DMS53 treated with DMSO at 0.1 percent for 48 hours (cell line): ENCODE measurements around the gene HMGXB4.

Experiments used
- DNase-seq: peaks from one replicate; lab custom pipeline; 2025; ENCODE audit not compliant: unreplicated experiment; lab: John Stamatoyannopoulos, UW

The HMGXB4 gene

DNA sequence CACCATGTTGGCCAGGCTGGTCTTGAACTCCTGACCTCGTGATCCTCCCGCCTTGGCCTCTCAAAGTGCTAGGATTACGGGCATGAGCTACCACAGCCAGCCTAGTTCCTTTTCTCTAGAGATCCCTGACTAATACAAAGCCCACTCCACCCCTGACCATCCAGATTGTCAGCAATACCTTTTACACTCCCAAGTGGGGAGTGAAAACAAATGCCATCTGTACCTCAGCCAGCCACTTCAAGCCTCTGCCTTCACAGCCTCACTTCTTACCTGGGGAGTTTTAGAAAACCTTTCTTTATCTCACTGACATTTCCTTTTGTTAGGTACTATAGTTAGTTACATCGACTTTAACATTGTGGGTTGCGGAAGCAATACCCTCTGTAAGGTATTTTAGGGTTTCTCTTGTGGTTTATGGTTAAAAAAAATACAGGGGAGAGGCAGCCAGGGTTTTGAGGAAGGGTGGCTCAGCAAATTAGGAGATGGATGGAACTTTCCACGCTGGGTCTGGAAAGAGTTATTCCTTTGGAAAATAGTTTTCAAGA lies 51.3 kb downstream of the HMGXB4 start:
- no peak for DNase-seq

DNA sequence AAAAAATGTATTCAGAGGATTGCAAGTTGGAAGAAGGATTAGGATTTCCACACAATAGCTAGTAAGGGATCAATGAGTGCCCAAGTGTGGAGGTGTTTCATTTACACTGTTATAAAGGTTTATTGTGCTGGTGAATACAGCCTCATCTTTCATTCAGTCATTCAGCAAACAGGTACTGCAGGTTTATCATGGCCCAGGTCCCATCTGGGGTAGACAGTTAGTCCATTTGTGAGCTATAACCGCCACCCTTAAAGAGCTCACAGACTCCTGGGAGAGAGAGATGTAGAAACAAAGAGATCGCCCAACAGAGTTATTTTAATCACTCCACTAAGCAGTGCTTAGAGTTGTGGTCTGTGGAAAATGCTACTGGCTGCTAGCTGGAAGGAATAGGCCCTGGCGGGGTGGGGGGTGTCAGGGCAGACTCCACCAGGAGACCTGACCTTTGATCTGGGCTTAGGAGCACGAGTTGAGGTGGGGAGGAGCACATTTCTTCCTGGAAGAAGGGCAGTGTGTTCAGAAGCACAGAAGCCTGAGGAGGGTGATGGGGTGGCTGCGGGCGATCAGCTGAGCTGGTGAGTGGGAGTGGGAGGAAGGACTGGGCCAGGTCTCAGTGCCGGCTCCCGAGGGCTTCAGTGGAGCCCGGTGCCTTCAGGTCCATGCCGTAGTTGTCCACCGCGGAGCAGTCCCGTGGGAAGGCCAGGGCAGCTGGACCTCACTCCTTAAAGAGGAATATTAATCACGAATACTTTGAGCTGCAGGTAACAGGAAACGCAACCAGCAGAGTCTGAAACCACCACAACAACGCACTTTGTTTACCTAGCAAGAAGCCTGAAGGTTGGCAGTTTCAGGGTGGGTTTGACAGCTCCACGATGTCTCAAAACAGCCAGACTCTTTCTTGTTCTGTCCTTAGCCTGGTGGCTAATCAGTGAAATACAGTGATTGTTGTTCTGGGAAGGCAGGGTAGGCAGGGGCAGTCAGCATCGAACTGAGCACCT lies 53.6 kb downstream of the HMGXB4 start:
- no peak for DNase-seq

DNA sequence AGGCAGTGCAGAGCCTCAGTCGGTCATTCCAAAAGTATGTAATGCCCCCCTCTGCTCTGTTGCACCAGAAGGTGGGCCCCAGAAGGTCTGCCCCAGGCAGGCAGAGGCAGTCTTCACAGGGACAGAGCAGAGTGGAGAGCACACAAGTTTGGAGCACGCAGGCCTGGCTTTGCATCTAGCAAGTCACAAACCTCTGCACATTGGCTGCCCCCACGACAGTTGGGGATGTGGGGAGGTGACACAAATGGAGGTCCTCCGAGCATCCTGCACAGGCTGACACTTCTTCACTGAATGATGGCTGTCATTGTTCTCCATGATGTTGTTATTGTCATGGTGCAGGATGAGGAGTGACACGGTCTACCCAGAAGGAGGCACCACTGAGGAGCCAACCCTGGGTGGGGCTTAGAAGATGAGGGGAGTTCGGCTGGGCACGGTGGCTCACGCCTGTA lies 54.3 kb downstream of the HMGXB4 start:
- no peak for DNase-seq

- peak; percentile 58 for DNase-seq
Observed at GRCh38 chr22:35312198-35313059, 55.1 kb downstream of the HMGXB4 start.

DNA sequence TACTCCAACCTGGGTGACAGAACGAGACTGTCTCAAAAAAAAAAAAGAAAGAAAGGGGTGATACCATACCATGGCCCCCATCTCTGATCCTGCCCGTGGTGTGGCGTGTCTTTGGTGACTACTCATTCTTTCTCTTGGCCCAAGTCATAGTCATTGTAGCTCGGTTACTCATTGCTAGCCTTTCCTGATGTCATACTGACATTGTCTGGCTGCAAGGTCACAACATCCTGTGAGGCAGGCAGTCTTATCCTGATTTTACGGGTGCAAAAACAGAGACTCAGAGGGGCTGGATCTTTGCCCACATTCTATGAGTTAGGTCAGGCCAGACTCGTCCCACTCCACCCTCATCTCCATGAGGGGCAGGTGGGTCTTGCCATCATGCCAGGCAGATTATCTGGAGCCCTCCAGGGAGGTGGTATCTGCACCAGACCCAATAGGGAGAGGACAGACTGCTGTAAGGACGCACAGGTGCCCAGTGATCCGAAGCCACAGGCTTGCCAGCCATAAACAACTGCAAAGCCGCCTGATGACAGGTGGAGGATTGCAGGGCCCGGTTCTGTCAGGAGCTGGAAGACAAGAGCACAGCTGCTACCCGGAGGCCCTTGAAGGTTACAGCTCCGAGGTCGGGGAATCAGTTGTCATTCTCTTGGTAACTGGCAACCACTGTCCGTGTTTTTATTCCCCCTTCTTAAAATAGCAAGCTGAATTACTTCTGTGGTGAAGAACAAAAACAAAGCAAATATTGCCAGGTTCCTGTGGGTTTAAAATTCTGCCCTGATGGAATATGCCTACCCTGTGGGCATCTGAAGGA lies 56.2 kb downstream of the HMGXB4 start:
- DNase-seq = peak; percentile 23

- DNase-seq = no peak
Observed at GRCh38 chr22:35314161-35314942, 57.1 kb downstream of the HMGXB4 start.

DNA sequence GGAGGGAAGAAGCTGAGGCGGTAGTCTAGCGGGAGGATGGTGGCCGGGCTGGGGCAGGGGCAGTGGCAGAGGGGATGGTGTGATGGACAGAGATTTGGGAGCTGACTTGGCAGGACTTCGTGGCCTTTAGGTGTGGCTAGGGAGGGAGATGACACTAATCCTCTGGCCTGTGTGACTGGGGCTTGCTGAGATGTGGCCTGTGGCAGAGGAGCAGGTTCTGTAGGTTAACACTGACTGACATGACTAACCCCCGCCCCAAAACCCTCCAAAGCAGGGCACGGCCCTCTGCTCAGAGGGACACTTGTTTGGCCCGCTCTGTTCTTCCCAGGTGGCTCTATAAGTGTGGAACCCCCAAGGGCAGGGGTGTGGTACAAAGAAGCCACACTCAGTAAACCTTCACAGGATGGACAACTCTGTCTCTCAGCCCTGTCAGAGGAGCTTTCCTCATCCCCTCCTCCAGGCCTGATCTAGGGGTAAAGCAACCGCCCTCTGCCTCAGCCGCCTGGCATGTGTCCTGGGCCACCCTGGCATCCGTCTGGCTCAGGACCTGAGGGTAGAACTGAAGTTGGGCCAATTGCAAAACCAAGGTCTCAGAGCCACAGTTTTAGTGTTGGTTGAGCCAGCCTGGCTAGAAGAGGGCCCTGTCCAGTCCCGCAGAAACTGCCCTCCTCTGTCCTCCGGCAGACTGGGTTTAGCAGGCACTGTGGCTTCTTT lies 58.0 kb downstream of the HMGXB4 start:
- DNase-seq = no peak

DNA sequence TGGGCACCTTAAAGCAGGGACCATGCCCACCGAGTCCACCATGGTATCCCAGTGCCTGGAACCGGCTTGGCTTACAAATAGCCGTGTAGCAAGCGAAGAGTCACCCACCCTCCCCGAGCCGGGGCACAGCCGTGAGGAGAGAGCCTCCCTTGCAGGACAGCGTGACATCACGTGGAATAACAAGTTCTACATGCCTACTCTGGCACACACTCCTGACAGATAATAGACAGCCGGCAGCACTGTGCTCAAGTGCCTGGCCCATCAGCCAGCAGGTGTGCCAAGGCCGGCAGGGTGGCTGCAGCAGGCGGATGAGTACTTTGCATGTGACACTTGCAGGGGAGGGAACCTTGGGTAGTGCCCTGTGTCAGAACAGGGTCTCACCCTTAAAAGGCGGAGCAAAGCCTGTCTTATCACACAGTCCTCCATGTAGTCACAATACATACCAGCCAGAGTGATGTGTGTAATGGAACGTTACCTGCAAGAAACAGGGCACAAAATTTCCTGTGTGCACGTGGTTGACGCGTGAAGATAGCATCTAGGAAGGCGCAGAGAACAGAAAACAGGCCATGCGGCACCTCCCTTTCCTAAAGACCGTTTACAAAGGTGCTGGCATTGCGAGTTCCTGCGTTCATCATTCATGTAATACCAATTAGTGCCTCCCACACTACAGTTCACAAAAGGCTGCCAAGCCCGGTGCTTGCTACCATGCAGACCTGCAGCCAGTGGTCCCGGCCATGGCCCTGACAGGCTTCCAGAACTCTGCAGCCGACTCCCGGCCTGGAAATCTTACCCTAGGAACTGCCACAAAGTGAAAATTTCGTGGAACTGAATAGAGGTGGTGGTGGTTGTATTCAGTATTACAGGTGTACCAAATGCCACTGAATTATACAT lies 58.8 kb downstream of the HMGXB4 start:
- peak; percentile 48 for DNase-seq

- DNase-seq = no peak
Observed at GRCh38 chr22:35316751-35317150, 59.5 kb downstream of the HMGXB4 start.

- DNase-seq = no peak
Observed at GRCh38 chr22:35317680-35318290, 60.5 kb downstream of the HMGXB4 start.

- no peak for DNase-seq
Observed at GRCh38 chr22:35318346-35319215, 61.3 kb downstream of the HMGXB4 start.

DNA sequence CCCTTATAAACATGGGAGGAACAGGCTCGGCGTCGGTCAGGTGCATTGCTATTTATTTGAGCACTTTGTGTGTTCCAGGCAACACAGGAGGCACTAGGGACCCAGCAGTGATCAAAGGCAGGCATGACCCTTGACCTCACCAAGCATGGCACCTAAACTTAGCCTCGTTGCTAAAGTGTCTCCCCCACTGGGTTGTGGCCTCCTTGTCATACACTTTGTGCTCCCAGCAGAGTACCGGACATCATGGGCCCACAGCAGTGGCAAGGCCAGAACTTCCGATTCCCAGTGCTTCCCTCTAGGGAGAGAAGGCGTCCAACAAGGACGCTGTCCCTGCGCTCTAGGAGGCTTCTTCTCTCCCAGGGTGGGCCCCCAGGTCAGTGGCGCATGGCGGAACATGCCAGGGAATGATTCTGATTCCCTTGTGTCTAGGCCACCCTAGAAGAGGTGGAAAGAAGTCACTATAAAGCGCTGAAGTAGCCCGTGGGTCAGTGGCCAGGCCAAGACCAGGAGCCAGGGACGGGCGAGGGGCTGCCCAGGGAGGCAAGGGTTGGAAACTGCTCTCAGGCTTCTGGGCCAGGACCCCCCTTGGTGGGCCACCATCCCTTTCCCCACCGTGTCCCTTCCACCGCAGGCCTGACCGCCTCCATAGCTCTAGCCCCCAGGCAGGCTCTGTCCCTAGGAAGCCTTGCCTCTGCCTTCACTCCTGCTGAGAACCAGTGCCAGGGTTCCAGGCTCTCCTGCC lies 62.1 kb downstream of the HMGXB4 start:
- DNase-seq = no peak

GRCh38 chr22:35322126-35322525 lies 64.8 kb downstream of the HMGXB4 start:
- no peak for DNase-seq

GRCh38 chr22:35322893-35323292 lies 65.6 kb downstream of the HMGXB4 start:
- DNase-seq = no peak

DNA sequence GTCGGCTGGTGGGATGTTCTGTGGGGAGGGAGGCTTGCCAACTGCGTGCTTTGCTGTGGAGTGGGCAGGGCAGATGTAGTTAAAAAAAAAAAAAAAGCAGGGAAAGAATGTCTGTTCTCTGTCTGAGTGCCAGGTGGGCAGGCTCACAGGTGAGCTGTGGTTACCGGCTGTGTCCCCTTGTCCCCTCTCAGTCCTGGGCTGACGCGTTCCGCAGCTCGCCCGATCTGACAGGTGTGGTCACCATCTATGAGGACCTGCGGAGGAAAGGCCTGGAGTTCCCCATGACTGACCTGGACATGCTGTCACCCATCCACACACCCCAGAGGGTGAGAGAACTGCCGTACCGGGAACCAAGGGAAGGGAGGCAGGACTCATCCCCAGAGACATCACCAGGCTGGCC lies 66.0 kb downstream of the HMGXB4 start:
- no peak for DNase-seq

GRCh38 chr22:35324067-35324466 lies 66.8 kb downstream of the HMGXB4 start:
- no peak for DNase-seq
